GM23248 (cell line): ENCODE measurements around the gene MCF2L. TPM values are rescaled to one million over a fixed set of nuclear protein-coding genes. Genes with fewer than 3 reads are reported as not detected.

Source experiments
- DNase-seq: peaks from one replicate; pipeline ENCODE4 v3.0.0-alpha.2; 2015
- H2AFZ ChIP-seq: fragments of 200-600 bp; sonication (generic); 2 replicates; pipeline ENCODE4 v1.6.1; 2016; ENCODE audit warnings: antibody characterized with exemption
- H3F3A ChIP-seq: fragments of 200-600 bp; sonication (generic); 2 replicates; pipeline ENCODE4 v1.6.1; 2016; ENCODE audit warnings: mild to moderate bottlenecking, antibody characterized with exemption, mixed run types; ENCODE audit not compliant: insufficient read depth
- H3K27ac ChIP-seq: fragments of 200-600 bp; sonication (generic); 2 replicates; pipeline ENCODE4 v1.5.1; 2016; ENCODE audit warnings: mild to moderate bottlenecking
- H3K27me3 ChIP-seq: fragments of 200-600 bp; sonication (generic); replicated peaks from 2 replicates; pipeline ENCODE4 v1.6.1; 2016; ENCODE audit warnings: mild to moderate bottlenecking; ENCODE audit not compliant: insufficient read depth
- H3K36me3 ChIP-seq: fragments of 200-600 bp; sonication (generic); 2 replicates; pipeline ENCODE4 v1.6.1; 2016; ENCODE audit warnings: low read depth, mild to moderate bottlenecking
- H3K4me1 ChIP-seq: fragments of 200-600 bp; sonication (generic); 2 replicates; pipeline ENCODE4 v1.6.1; 2016; ENCODE audit warnings: mild to moderate bottlenecking; ENCODE audit not compliant: insufficient read depth
- H3K4me2 ChIP-seq: fragments of 200-600 bp; sonication (generic); one replicate; pipeline ENCODE4 v1.6.1; 2016; ENCODE audit warnings: mild to moderate bottlenecking; ENCODE audit not compliant: unreplicated experiment
- H3K4me3 ChIP-seq: fragments of 200-600 bp; sonication (generic); 2 replicates; pipeline ENCODE4 v1.5.1; 2016; ENCODE audit warnings: mild to moderate bottlenecking
- H3K79me2 ChIP-seq: fragments of 200-600 bp; sonication (generic); 2 replicates; pipeline ENCODE4 v1.6.1; 2016; ENCODE audit warnings: mild to moderate bottlenecking; ENCODE audit not compliant: insufficient read depth
- H3K9ac ChIP-seq: fragments of 200-600 bp; sonication (generic); 2 replicates; pipeline ENCODE4 v1.6.1; 2016; ENCODE audit warnings: mild to moderate bottlenecking
- H3K9me2 ChIP-seq: fragments of 200-600 bp; sonication (generic); 2 replicates; pipeline ENCODE4 v1.6.1; 2016; ENCODE audit warnings: mixed run types, mild to moderate bottlenecking, moderate library complexity; ENCODE audit not compliant: insufficient read depth
- H3K9me3 ChIP-seq: fragments of 200-600 bp; sonication (generic); one replicate; pipeline ENCODE4 v1.6.1; 2017; ENCODE audit warnings: low read depth
- H4K20me1 ChIP-seq: fragments of 200-600 bp; sonication (generic); 2 replicates; pipeline ENCODE4 v1.6.0; 2016; ENCODE audit not compliant: insufficient read depth
- EZH2 ChIP-seq: fragments of 200-600 bp; sonication (generic); IDR thresholded peaks from 2 replicates; pipeline ENCODE4 v1.6.1; 2018; ENCODE audit warnings: antibody characterized with exemption, mild to moderate bottlenecking; ENCODE audit not compliant: insufficient read depth, poor library complexity, severe bottlenecking
- EZH2phosphoT487 ChIP-seq: fragments of 200-600 bp; sonication (generic); IDR thresholded peaks from 2 replicates; pipeline ENCODE4 v1.6.1; 2018; ENCODE audit warnings: antibody characterized with exemption, moderate library complexity, mild to moderate bottlenecking, low read depth; ENCODE audit not compliant: insufficient read depth
- WGBS, 2 experiments: methylation state at CpG; one replicate each; pipeline ENCODE4 v1.1.6; 2015 to 2017; ENCODE audit warnings: low lambda C conversion rate in 2 of 2, low coverage in 1 of 2; ENCODE audit errors: missing lambda C conversion rate in 2 of 2; 5-methylcytosine and 5-hydroxymethylcytosine counted together
- in situ Hi-C: fragments of 300-500 bp; cut with MboI; formaldehyde crosslinking; loops from 2 replicates; pipeline ENCODE4 v1.15.0; 2020
- polyA plus RNA-seq: library from polyadenylated mRNA; unstranded; fragments of >200 nt; fragmentation: Nextera tagmentation; extraction: Ambion mirVana; gene quantifications from 2 replicates; pipeline ENCODE4 v1.2.1, GENCODE V29; 2016
- total RNA-seq: library from RNA; depleted of rRNA; stranded (reverse); fragments of >200 nt; shearing (Covaris generic); gene quantifications from 2 replicates; pipeline ENCODE4 v1.2.3, GENCODE V29; 2014

MCF2L gene
- total and polyA plus RNA-seq, 2 experiments from 2014 or later, result not detected

GRCh38 chr13:112974671-112975070, 5.7 kb downstream of the MCF2L start:
- H3K9ac ChIP-seq, result no peak overlapping the region
- peak; percentile 21 for DNase-seq
- no peaks in the 10 kb centered on the region for H3K9me3 ChIP-seq
- 0 out of 2 replicates have a peak overlapping the region, but pooled peaks have one; percentile 28 for H2AFZ ChIP-seq
- peak overlapping the region; percentile 58 for H3K4me2 ChIP-seq
- peak overlapping the region; percentile 42; the same call in 1 of the 2 replicates for H3K4me3 ChIP-seq
- in situ Hi-C loops, result no loop called here
- peaks cover 43% of the 10 kb centered on the region for H3K27me3 ChIP-seq
- no peaks in the 10 kb centered on the region for H3K36me3 ChIP-seq
- H3K9me2 ChIP-seq, result no peaks in the 10 kb centered on the region
- WGBS, 2 experiments, result 3 to 5% methylated on average over 13 of the region's 13 CpGs
- TF ChIP-seq EZH2, result no peak
- TF ChIP-seq EZH2phosphoT487, result no peak
- no peak overlapping the region for H3K27ac ChIP-seq
- no peaks in the 10 kb centered on the region for H3F3A ChIP-seq
- H3K4me1 ChIP-seq, result no peaks in the 10 kb centered on the region
- no peaks in the 10 kb centered on the region for H4K20me1 ChIP-seq
- no peaks in the 10 kb centered on the region for H3K79me2 ChIP-seq

GRCh38 chr13:112975401-112975939, 6.5 kb downstream of the MCF2L start:
- Histone ChIP-seq H3K4me3 (no peak overlapping the region), H3K27ac (no peak overlapping the region), H3K27me3 (peaks cover 35% of the 10 kb centered on the region)

DNA sequence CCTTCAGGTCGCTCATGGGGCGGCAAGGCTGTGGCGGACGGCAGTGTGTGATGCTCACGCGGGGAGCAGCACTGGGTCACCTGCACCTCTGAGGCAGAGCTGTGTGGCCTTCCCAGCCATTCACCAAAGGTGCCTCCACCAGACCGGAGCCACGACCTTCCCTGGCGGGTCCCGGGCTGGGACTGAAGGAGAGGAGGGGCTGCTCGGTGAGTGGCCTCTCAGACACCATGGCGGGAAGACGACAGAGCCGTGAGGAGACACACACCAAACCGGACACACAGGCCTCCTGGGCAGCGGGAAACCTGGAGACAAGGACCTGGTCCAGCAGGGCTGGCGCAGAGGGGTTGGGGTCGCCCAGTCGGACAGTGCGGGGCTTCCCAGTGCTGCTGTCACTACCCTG, 7.5 kb downstream of the MCF2L start:
- in situ Hi-C loops, result no loop called here
- H3K36me3 ChIP-seq, result no peaks in the 10 kb centered on the region
- no peak overlapping the region for H3K4me2 ChIP-seq
- H3F3A ChIP-seq, result no peaks in the 10 kb centered on the region
- TF ChIP-seq EZH2phosphoT487 (no peak), EZH2 (no peak)
- no peak for DNase-seq
- H3K9me3 ChIP-seq, result no peaks in the 10 kb centered on the region
- no peaks in the 10 kb centered on the region for H3K79me2 ChIP-seq
- no peaks in the 10 kb centered on the region for H3K4me1 ChIP-seq
- no peak overlapping the region for H3K4me3 ChIP-seq
- no peak overlapping the region for H3K9ac ChIP-seq
- H3K27me3 ChIP-seq, result peaks cover 24% of the 10 kb centered on the region
- no peak overlapping the region for H2AFZ ChIP-seq
- H4K20me1 ChIP-seq, result no peaks in the 10 kb centered on the region
- H3K9me2 ChIP-seq, result no peaks in the 10 kb centered on the region
- 70 to 83% methylated on average over 20 of the region's 20 CpGs for WGBS, 2 experiments
- no peak overlapping the region for H3K27ac ChIP-seq

More at GRCh38 chr13:112975401-112975939, 6.5 kb downstream of the MCF2L start:
- Histone ChIP-seq H3K9me2 (no peaks in the 10 kb centered on the region), H3K36me3 (no peaks in the 10 kb centered on the region), H3K4me1 (no peaks in the 10 kb centered on the region), H3K79me2 (no peaks in the 10 kb centered on the region), H3K4me2 (no peak overlapping the region), H3K9ac (no peak overlapping the region), H3F3A (no peaks in the 10 kb centered on the region), H4K20me1 (no peaks in the 10 kb centered on the region), H2AFZ (no peak overlapping the region), H3K9me3 (no peaks in the 10 kb centered on the region)
- in situ Hi-C loops, result no loop called here
- no peak for DNase-seq
- WGBS, 2 experiments, result 75 to 84% methylated on average over 18 to 21 of the region's 21 CpGs
- TF ChIP-seq EZH2phosphoT487 (no peak), EZH2 (no peak)

- 62 to 65% methylated on average over 11 of the region's 11 CpGs for WGBS, 2 experiments
- in situ Hi-C loops, result no loop called here
- H3K9me3 ChIP-seq, result no peaks in the 10 kb centered on the region
- H3K4me2 ChIP-seq, result no peak overlapping the region
- H3K9ac ChIP-seq, result no peak overlapping the region
- H3F3A ChIP-seq, result no peaks in the 10 kb centered on the region
- DNase-seq, result no peak
- H3K9me2 ChIP-seq, result no peaks in the 10 kb centered on the region
- H3K27ac ChIP-seq, result no peak overlapping the region
- H2AFZ ChIP-seq, result no peak overlapping the region
- H4K20me1 ChIP-seq, result no peaks in the 10 kb centered on the region
- H3K36me3 ChIP-seq, result no peaks in the 10 kb centered on the region
- H3K4me1 ChIP-seq, result no peaks in the 10 kb centered on the region
- H3K4me3 ChIP-seq, result no peak overlapping the region
- H3K79me2 ChIP-seq, result no peaks in the 10 kb centered on the region
- H3K27me3 ChIP-seq, result peaks cover 19% of the 10 kb centered on the region
- TF ChIP-seq EZH2 (no peak), EZH2phosphoT487 (no peak)
These were observed 8.1 kb downstream of the MCF2L start for GRCh38 chr13:112977091-112977490.

DNA sequence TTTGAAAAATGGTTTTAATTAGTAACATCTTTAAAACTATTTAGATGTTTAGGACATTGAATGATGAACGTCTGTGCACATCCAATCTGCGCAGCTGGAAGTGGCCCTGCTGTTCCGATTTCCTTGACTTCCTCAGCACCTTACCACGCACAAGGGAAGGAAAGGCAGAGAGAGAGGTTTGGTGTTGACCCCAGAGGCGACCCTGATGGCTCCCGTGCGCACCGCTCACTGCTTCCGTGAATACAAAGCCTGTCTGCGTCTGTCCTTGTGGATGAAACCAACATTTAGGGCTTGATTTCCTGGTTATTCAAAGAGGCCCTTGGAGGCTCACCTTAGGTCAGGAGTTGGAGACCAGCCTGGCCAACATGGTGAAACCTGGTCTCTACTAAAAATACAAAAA, 8.5 kb downstream of the MCF2L start:
- TF ChIP-seq EZH2phosphoT487 (no peak), EZH2 (no peak)
- no peak for DNase-seq
- H3K9ac ChIP-seq, result no peak overlapping the region

More for the DNA sequence above, 8.5 kb downstream of the MCF2L start:
- in situ Hi-C loops, result no loop called here
- Histone ChIP-seq H3K9me3 (no peaks in the 10 kb centered on the region), H2AFZ (no peak overlapping the region), H3K27me3 (peaks cover 19% of the 10 kb centered on the region), H3K4me3 (no peak overlapping the region), H3K27ac (no peak overlapping the region), H3K4me2 (no peak overlapping the region), H3K4me1 (no peaks in the 10 kb centered on the region), H3K9me2 (no peaks in the 10 kb centered on the region), H4K20me1 (no peaks in the 10 kb centered on the region), H3K79me2 (no peaks in the 10 kb centered on the region), H3F3A (no peaks in the 10 kb centered on the region), H3K36me3 (no peaks in the 10 kb centered on the region)
- WGBS, 2 experiments, result 66 to 69% methylated on average over 10 of the region's 10 CpGs
